Posterior vena cava (tissue), 2 donors: Measurements from ENCODE around the gene CYTIP. TPM values are rescaled to one million over a fixed set of nuclear protein-coding genes. Genes with fewer than 3 reads are reported as not detected.
"Not testable (repeated sequence)": the region's sequence is repeated elsewhere in the genome, so short reads cannot be mapped to it uniquely, and the experiment has no call there.

Experiments
- DNase-seq: peaks from one replicate; pipeline ENCODE4 v3.0.0-alpha.2; 2020; ENCODE audit warnings: low spot score
- intact Hi-C, 2 donors: fragments of 100-400 bp; cut with DNase I; formaldehyde crosslinking; loops; one replicate each; pipeline versions ENCODE4 v1.14.1 to v1.14.2; 2022 to 2023
- total RNA-seq, 2 donors: library from RNA; stranded (reverse); fragmentation: NEBNext Ultra II Directional; extraction: Animal tissue kit (Norgen Biotek cat#: 25700); gene quantifications; one replicate each; pipeline ENCODE4 v1.2.1, GENCODE V29; 2021
- donor health status: DM: yes; HTN: yes; CAD: no.
- donor health status: DM: yes; HTN: yes; CAD: no.

Gene CYTIP
- total RNA-seq, 2 donors from 2014 or later, result 6.3 to 6.8 TPM

- intact Hi-C loops, result no loop called here
- no peak for DNase-seq
These were observed 15.3 kb downstream of the CYTIP start for GRCh38 chr2:157428500-157429175.

GRCh38 chr2:157427922-157428303, 16.0 kb downstream of the CYTIP start:
- intact Hi-C loops, result no loop called here
- no peak for DNase-seq

GRCh38 chr2:157427003-157427921, 16.6 kb downstream of the CYTIP start:
- intact Hi-C loops, result no loop called here
- DNase-seq, result no peak

GRCh38 chr2:157426477-157426994, 17.4 kb downstream of the CYTIP start:
- no peak for DNase-seq
- intact Hi-C loops, result no loop called here

- no peak for DNase-seq
- intact Hi-C loops, result no loop called here
These were observed 19.5 kb downstream of the CYTIP start for GRCh38 chr2:157424374-157424773.

- intact Hi-C loops, result no loop called here
- no peak for DNase-seq
These were observed 21.9 kb downstream of the CYTIP start for GRCh38 chr2:157421964-157422363.

- DNase-seq, result no peak
- intact Hi-C loops, result no loop called here
These were observed 22.5 kb downstream of the CYTIP start for GRCh38 chr2:157421331-157421944.

GRCh38 chr2:157420771-157421323, 23.0 kb downstream of the CYTIP start:
- intact Hi-C loops, result no loop called here
- DNase-seq, result no peak

- intact Hi-C loops, result no loop called here
- no peak for DNase-seq
These were observed 24.8 kb downstream of the CYTIP start for GRCh38 chr2:157419031-157419575.

GRCh38 chr2:157418239-157418641, 25.6 kb downstream of the CYTIP start:
- intact Hi-C loops, result no loop called here

GRCh38 chr2:157415591-157416101, 28.2 kb downstream of the CYTIP start:
- DNase-seq, result no peak
- intact Hi-C loops, result no loop called here

More at GRCh38 chr2:157418239-157418641, 25.6 kb downstream of the CYTIP start:
- no peak for DNase-seq

GRCh38 chr2:157414050-157414449, 29.8 kb downstream of the CYTIP start:
- intact Hi-C loops, result no loop called here
- no peak for DNase-seq

GRCh38 chr2:157413326-157414035, 30.4 kb downstream of the CYTIP start:
- DNase-seq, result no peak
- intact Hi-C loops, result no loop called here

GRCh38 chr2:157411624-157412336, 32.1 kb downstream of the CYTIP start:
- DNase-seq, result no peak
- intact Hi-C loops, result no loop called here

GRCh38 chr2:157405398-157405797, 38.5 kb downstream of the CYTIP start:
- DNase-seq, intact Hi-C loops: not testable (repeated sequence)

GRCh38 chr2:157404363-157404762, 39.5 kb downstream of the CYTIP start:
- no peak for DNase-seq
- intact Hi-C loops, result no loop called here

GRCh38 chr2:157402801-157403485, 40.9 kb downstream of the CYTIP start:
- DNase-seq, intact Hi-C loops: not testable (repeated sequence)
